ENCODE data around the gene TNRC6C. TPM values are rescaled to one million over a fixed set of nuclear protein-coding genes. Genes with fewer than 3 reads are reported as not detected.

TNRC6C gene
- total and polyA plus RNA-seq, 2 of the 13 experiments (the other 11 are each of a cell fraction or from before 2014, with no cell fraction given): 0.66 to 4.9 TPM

GRCh38 chr17:77935121-77935571 lies 23.4 kb upstream of the TNRC6C start (continued):
- TF ChIP-seq E2F2 (CRISPR knock-in tag; IDR thresholded peaks at IDR 0.05; ENCODE audit: borderline replicate concordance) (no peak), ZNF800 (CRISPR knock-in tag; IDR thresholded peaks at IDR 0.05) (no peak), ZBED4 (CRISPR knock-in tag; IDR thresholded peaks at IDR 0.05; ENCODE audit: borderline replicate concordance) (no peak), PITX1 (CRISPR knock-in tag; IDR thresholded peaks at IDR 0.05) (peak; percentile 40; the same call in 1 of the 2 replicates), ZNF839 (CRISPR knock-in tag; IDR thresholded peaks at IDR 0.05; ENCODE audit: borderline replicate concordance) (no peak), RFXAP (CRISPR knock-in tag; IDR thresholded peaks at IDR 0.05; ENCODE audit: borderline replicate concordance) (no peak), HNRNPK (IDR thresholded peaks at IDR 0.05; ENCODE audit: low read depth, low read length, poor library complexity, severe bottlenecking) (no peak), GMEB1 (CRISPR knock-in tag; IDR thresholded peaks at IDR 0.05; ENCODE audit: borderline replicate concordance) (peak; percentile 44; the same call in 1 of the 2 replicates), CBX2 (IDR thresholded peaks at IDR 0.05; ENCODE audit: low read depth, low read length) (no peak), CBX2 (CRISPR knock-in tag; IDR thresholded peaks at IDR 0.05; ENCODE audit: low read depth) (no peak), CEBPB (IDR thresholded peaks at IDR 0.05; ENCODE audit: borderline replicate concordance, low read depth, low read length) (no peak), ZNF530 (CRISPR knock-in tag; IDR thresholded peaks at IDR 0.05; ENCODE audit: low read depth) (no peak), ELF4 (CRISPR knock-in tag; IDR thresholded peaks at IDR 0.05; ENCODE audit: borderline replicate concordance) (no peak), ZFP1 (CRISPR knock-in tag; IDR thresholded peaks at IDR 0.05) (no peak), ZNF234 (CRISPR knock-in tag; conservative IDR thresholded peaks at IDR 0.05) (no peak)
- TF ChIP-seq, protein P1, sequence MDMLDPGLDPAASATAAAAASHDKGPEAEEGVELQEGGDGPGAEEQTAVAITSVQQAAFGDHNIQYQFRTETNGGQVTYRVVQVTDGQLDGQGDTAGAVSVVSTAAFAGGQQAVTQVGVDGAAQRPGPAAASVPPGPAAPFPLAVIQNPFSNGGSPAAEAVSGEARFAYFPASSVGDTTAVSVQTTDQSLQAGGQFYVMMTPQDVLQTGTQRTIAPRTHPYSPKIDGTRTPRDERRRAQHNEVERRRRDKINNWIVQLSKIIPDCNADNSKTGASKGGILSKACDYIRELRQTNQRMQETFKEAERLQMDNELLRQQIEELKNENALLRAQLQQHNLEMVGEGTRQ (IDR thresholded peaks at IDR 0.05; ENCODE audit: low read depth, low read length): no peak
- TF ChIP-seq, protein P1 (CRISPR knock-in tag; IDR thresholded peaks at IDR 0.05; ENCODE audit: borderline replicate concordance): no peak
- TF ChIP-seq, protein P2, sequence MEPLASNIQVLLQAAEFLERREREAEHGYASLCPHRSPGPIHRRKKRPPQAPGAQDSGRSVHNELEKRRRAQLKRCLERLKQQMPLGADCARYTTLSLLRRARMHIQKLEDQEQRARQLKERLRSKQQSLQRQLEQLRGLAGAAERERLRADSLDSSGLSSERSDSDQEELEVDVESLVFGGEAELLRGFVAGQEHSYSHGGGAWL (CRISPR knock-in tag; IDR thresholded peaks at IDR 0.05): no peak
